Measurements from ENCODE around the gene CAMSAP3.

DNA sequence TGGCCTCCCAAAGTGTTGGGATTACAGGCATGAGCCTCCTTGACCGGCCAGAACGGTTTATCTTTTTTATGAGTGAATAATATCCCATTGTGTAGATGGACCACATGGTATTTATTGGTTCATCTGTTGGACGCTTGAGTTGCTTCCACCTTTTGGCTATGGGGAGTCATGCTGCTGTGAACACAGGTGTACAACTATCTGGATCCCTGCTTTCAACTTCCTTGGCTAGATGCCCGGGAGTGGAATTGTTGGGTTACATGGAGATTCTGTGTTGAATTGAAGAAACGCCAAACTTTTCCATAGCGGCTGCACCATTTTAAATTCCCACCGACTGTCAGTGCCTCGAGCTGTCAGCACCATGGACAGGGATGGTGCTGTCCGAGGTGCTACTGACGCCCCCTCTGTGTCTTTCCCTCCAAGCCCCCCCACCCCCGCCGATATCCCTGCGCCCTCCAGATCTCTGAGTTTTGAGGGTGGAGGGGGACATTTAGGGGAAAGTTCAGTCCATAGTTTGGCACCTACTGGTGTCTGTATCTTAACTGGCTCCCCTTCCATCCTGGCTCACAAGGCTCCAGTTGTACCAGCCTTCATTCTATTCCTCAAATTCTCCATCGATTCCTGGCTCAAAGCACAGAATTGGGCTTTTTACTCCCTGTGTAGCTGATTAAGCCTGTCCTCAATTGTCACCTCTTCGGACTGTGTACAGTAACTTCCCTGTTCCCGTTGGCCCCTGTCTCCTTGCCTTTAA lies 32.8 kb upstream of the CAMSAP3 start:
- TF ChIP-seq, protein P1, sequence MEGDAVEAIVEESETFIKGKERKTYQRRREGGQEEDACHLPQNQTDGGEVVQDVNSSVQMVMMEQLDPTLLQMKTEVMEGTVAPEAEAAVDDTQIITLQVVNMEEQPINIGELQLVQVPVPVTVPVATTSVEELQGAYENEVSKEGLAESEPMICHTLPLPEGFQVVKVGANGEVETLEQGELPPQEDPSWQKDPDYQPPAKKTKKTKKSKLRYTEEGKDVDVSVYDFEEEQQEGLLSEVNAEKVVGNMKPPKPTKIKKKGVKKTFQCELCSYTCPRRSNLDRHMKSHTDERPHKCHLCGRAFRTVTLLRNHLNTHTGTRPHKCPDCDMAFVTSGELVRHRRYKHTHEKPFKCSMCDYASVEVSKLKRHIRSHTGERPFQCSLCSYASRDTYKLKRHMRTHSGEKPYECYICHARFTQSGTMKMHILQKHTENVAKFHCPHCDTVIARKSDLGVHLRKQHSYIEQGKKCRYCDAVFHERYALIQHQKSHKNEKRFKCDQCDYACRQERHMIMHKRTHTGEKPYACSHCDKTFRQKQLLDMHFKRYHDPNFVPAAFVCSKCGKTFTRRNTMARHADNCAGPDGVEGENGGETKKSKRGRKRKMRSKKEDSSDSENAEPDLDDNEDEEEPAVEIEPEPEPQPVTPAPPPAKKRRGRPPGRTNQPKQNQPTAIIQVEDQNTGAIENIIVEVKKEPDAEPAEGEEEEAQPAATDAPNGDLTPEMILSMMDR (IDR thresholded peaks at IDR 0.05; ENCODE audit: borderline replicate concordance, extremely low read depth, low read length, poor library complexity, severe bottlenecking), result no peak
- no peak for TF ChIP-seq EZH2 (IDR thresholded peaks at IDR 0.05; ENCODE audit: borderline replicate concordance, low read depth, low read length, severe bottlenecking)

All from DND-41 (cell line).